HepG2 (cell line): ENCODE results near the gene TGFBI.

Experiments
- CHD2 ChIP-seq: IDR thresholded peaks from 2 replicates; pipeline ENCODE4 v1.6.1; 2011; ENCODE audit warnings: low read depth, low read length, improper control_type of control experiment
- DBP ChIP-seq: sonication (generic); formaldehyde crosslinking; IDR thresholded peaks from 2 replicates; pipeline ENCODE4 v1.4.0; 2020; ENCODE audit warnings: missing genetic modification reagents; ENCODE audit errors: not compliant biosample characterization
- DNMT1 ChIP-seq: sonication (generic); formaldehyde crosslinking; IDR thresholded peaks from 2 replicates; pipeline ENCODE4 v1.5.1; 2020; ENCODE audit warnings: mild to moderate bottlenecking, missing genetic modification reagents
- FOXM1 ChIP-seq: sonication (generic); formaldehyde crosslinking; IDR thresholded peaks from 2 replicates; pipeline ENCODE4 v1.5.0; 2020; ENCODE audit warnings: missing genetic modification reagents
- MAFG ChIP-seq: sonication (generic); formaldehyde crosslinking; IDR thresholded peaks from 2 replicates; pipeline ENCODE4 v1.5.1; 2020; ENCODE audit warnings: mild to moderate bottlenecking, missing genetic modification reagents
- MXI1 ChIP-seq: IDR thresholded peaks from 3 replicates; pipeline ENCODE4 v1.6.1; 2012; ENCODE audit warnings: low read depth, low read length, inconsistent platforms, borderline replicate concordance
- NFYB ChIP-seq: sonication (generic); formaldehyde crosslinking; IDR thresholded peaks from 2 replicates; pipeline ENCODE4 v1.4.0; 2020; ENCODE audit warnings: missing genetic modification reagents
- PRPF4 ChIP-seq: fragments of 200-400 bp; formaldehyde crosslinking; IDR thresholded peaks from 2 replicates; pipeline ENCODE4 v1.6.1; 2016; ENCODE audit warnings: low read length, low read depth; ENCODE audit not compliant: poor library complexity, severe bottlenecking
- RFX5 ChIP-seq: IDR thresholded peaks from 2 replicates; pipeline ENCODE4 v1.6.1; 2011; ENCODE audit warnings: low read depth, low read length, improper control_type of control experiment
- ZBTB21 ChIP-seq: sonication (generic); formaldehyde crosslinking; IDR thresholded peaks from 2 replicates; pipeline ENCODE4 v1.4.0; 2020; ENCODE audit warnings: missing genetic modification reagents
- ZNF224 ChIP-seq: sonication (generic); formaldehyde crosslinking; IDR thresholded peaks from 2 replicates; pipeline ENCODE4 v1.5.0; 2020; ENCODE audit warnings: mild to moderate bottlenecking, missing genetic modification reagents
- ZNF33B ChIP-seq: sonication (generic); formaldehyde crosslinking; IDR thresholded peaks from 2 replicates; pipeline ENCODE4 v1.5.1; 2020; ENCODE audit warnings: mild to moderate bottlenecking, missing genetic modification reagents

DNA sequence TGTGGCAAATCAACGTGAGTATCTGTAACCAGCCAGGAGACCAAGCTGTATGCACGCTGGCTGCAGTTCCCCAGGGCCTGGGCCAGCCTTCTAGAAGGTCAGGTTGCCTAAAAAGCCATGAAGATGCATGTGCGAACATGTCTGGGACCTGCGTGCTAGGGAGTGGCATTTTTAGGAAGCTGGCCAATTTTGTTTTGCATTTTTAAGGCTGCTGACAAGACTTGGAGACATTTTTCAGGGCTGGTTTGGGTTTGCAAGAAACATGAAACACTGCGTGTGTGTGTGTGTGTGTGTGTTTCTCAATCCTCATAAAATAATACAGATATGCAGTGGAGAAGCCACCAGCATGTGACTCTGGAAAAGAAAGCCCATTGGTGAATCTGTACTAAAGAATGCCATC, 5.1 kb downstream of the TGFBI start:
- no peak for TF ChIP-seq DNMT1 (CRISPR knock-in tag)
- no peak for TF ChIP-seq FOXM1 (CRISPR knock-in tag)
- no peak for TF ChIP-seq CHD2
- no peak for TF ChIP-seq ZNF224
- no peak for TF ChIP-seq ZBTB21 (CRISPR knock-in tag)
- TF ChIP-seq DBP (CRISPR knock-in tag), result no peak
- no peak for TF ChIP-seq MXI1
- no peak for TF ChIP-seq RFX5
- no peak for TF ChIP-seq NFYB (CRISPR knock-in tag)
- TF ChIP-seq ZNF33B, result no peak
- no peak for TF ChIP-seq PRPF4
- TF ChIP-seq MAFG (CRISPR knock-in tag), result no peak
